ENCODE results near the gene RAD51B. TPM values are rescaled to one million over a fixed set of nuclear protein-coding genes. Genes with fewer than 3 reads are reported as not detected.

Gene RAD51B
- total RNA-seq, 2 experiments from 2014 or later = 27.4 to 31.6 TPM

DNA sequence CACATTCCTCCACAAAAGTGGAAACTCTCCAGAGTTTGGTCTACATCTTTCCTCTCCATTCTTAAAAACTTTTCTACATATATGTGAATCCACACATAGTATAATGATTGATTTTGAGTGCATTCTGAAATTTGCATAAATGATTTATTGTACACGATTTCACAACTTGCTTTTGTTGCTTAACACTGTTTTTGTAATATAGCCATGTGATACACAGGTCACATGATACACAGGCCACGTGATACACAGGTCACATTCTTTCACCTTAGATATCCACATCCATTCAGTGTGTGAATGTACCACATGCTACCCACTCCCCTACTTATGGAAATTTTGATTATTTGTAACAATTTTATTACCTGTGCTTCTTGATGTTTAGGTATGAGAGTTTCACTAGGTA is 654.2 kb downstream of the RAD51B start:
- Mint-ChIP-seq H3K4me3 (no peak overlapping the region), H3K4me1 (peaks cover 18% of the 10 kb centered on the region), H3K36me3 (peaks cover 4% of the 10 kb centered on the region), H3K9me3 (no peaks in the 10 kb centered on the region), H3K27me3 (no peaks in the 10 kb centered on the region), H3K27ac (no peak overlapping the region)
- no peak for DNase-seq

- no peak overlapping the region for H3K4me3 Mint-ChIP-seq
- peaks cover 2% of the 10 kb centered on the region for H3K36me3 Mint-ChIP-seq
- H3K27ac Mint-ChIP-seq = no peak overlapping the region
- H3K27me3 Mint-ChIP-seq = no peaks in the 10 kb centered on the region
- peaks cover 9% of the 10 kb centered on the region for H3K4me1 Mint-ChIP-seq
- DNase-seq = no peak
- no peaks in the 10 kb centered on the region for H3K9me3 Mint-ChIP-seq
These were observed 655.2 kb downstream of the RAD51B start for GRCh38 chr14:68474741-68475140.

DNA sequence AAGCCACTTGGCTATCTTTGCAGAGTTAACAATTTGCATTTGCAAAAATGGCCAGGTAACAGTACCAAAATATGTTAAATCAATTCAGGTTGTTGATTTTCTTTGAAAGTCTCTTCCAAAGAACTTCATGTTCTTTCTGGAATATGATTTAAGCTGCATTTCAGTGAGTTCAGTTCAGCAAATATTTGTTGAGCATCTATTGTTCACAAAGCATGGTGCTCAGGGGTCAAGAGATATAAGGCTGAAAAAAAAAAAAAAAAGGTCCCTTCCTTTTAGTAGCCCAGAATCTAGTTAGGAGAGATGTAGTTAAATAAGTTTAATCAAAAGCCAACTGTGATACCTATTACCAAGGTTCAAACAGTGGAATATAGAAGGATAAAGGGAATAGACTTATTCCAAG is 656.2 kb downstream of the RAD51B start:
- H3K9me3 Mint-ChIP-seq = peaks cover 3% of the 10 kb centered on the region
- H3K4me3 Mint-ChIP-seq = no peak overlapping the region
- H3K36me3 Mint-ChIP-seq = no peaks in the 10 kb centered on the region
- no peak overlapping the region for H3K27ac Mint-ChIP-seq
- H3K4me1 Mint-ChIP-seq = peaks cover 10% of the 10 kb centered on the region
- no peak for DNase-seq
- no peaks in the 10 kb centered on the region for H3K27me3 Mint-ChIP-seq

GRCh38 chr14:68476212-68477109 is 656.9 kb downstream of the RAD51B start:
- no peak overlapping the region for H3K27ac Mint-ChIP-seq
- peaks cover 6% of the 10 kb centered on the region for H3K9me3 Mint-ChIP-seq
- H3K27me3 Mint-ChIP-seq = no peaks in the 10 kb centered on the region
- no peak overlapping the region for H3K4me3 Mint-ChIP-seq
- no peak for DNase-seq
- H3K36me3 Mint-ChIP-seq = no peaks in the 10 kb centered on the region
- peaks cover 15% of the 10 kb centered on the region for H3K4me1 Mint-ChIP-seq

- H3K27ac Mint-ChIP-seq = no peak overlapping the region
- peaks cover 19% of the 10 kb centered on the region for H3K4me1 Mint-ChIP-seq
- H3K4me3 Mint-ChIP-seq = no peak overlapping the region
- H3K9me3 Mint-ChIP-seq = peaks cover 6% of the 10 kb centered on the region
- H3K36me3 Mint-ChIP-seq = no peaks in the 10 kb centered on the region
- DNase-seq = no peak
- H3K27me3 Mint-ChIP-seq = no peaks in the 10 kb centered on the region
These were observed 657.5 kb downstream of the RAD51B start for GRCh38 chr14:68477110-68477455.

DNA sequence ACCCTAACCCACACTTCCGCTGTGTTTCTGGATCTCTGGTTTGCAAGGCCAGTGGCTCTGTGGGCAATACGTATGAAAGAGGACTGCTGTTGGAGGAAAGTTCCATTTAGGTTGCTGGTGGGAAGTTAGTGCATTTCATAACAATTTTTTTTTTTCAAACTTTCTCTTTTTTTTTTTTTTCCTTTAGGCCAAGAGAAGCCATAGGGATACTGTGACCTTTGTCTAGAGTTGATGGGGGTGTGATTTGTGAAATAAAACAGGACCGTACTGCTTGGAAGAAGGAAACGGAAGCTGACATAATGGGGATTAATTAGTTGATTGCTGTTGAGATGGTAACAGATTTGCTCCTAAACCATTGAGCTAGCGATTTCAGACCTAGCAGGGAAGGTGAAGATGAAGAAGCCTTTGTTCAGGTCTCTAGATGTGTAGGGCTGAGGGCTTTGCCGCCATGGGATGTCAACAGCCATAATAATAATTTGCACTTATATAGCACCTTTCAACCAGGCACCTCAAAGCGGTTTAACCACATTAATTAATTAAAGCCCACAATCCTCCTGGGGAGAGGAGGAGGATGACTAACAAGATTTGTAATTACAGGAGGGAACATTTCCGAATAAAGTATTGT is 658.0 kb downstream of the RAD51B start:
- Mint-ChIP-seq H3K36me3 (no peaks in the 10 kb centered on the region), H3K27me3 (no peaks in the 10 kb centered on the region), H3K27ac (no peak overlapping the region), H3K9me3 (peaks cover 6% of the 10 kb centered on the region), H3K4me1 (peaks cover 22% of the 10 kb centered on the region), H3K4me3 (no peak overlapping the region)
- DNase-seq = no peak

DNA sequence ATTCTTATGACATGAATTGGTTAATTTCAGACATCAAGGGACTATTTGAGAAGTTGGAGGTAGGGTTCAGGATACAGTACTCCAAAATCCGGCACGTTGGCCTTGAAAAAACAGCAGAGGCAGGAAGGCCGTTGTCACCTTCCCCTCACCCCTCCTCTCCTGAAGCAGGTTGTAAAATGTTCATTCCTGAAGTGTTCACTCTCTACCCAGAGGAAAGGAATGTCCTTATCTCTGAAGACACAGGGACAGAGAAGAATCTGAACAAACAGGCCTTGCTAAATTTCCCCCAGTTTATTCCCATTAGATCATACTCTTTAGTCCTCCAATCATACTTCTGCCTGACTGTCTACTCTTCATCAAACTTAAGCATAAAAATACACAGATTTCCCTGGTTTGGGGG is 659.7 kb downstream of the RAD51B start:
- H3K4me3 Mint-ChIP-seq = no peak overlapping the region
- no peaks in the 10 kb centered on the region for H3K36me3 Mint-ChIP-seq
- H3K27ac Mint-ChIP-seq = no peak overlapping the region
- no peak for DNase-seq
- peaks cover 39% of the 10 kb centered on the region for H3K4me1 Mint-ChIP-seq
- H3K27me3 Mint-ChIP-seq = no peaks in the 10 kb centered on the region
- H3K9me3 Mint-ChIP-seq = peaks cover 6% of the 10 kb centered on the region

GRCh38 chr14:68482018-68482417 is 662.4 kb downstream of the RAD51B start:
- no peak for DNase-seq
- H3K36me3 Mint-ChIP-seq = peaks cover 5% of the 10 kb centered on the region
- peaks cover 9% of the 10 kb centered on the region for H3K9me3 Mint-ChIP-seq
- no peak overlapping the region for H3K27ac Mint-ChIP-seq
- no peaks in the 10 kb centered on the region for H3K27me3 Mint-ChIP-seq
- peaks cover 49% of the 10 kb centered on the region for H3K4me1 Mint-ChIP-seq
- H3K4me3 Mint-ChIP-seq = no peak overlapping the region

DNA sequence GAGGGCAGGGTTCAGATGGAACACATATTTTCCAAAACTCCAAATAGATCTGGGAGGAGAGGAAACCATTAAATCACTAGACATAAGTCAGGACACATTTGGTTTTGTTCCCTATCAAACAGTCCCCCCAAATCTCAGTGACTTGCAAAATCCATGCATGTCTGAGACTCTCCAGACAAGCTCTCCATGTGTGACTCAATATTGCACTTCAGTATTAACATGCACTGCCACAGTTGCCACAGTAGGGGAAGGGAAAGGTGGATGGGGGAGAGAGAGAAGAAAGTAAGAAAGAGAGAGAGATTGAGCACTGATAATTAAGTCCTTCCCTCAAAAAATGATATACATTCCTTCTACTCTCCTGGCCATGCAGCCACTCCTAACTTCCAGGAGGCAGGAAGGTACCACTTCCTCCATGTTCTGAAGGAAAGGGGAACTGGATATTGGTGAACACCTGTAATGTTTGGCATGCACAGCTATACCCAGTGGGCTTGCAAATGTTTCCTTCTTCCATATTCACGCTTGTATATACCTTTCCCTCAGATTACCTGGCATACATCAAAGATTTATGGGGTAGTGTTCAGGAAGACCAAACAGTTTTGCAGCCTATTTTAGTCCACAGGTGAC is 663.3 kb downstream of the RAD51B start:
- Mint-ChIP-seq H3K4me1 (peaks cover 45% of the 10 kb centered on the region), H3K9me3 (peaks cover 9% of the 10 kb centered on the region), H3K27me3 (no peaks in the 10 kb centered on the region), H3K27ac (no peak overlapping the region), H3K36me3 (peaks cover 5% of the 10 kb centered on the region), H3K4me3 (no peak overlapping the region)
- DNase-seq = no peak

DNA sequence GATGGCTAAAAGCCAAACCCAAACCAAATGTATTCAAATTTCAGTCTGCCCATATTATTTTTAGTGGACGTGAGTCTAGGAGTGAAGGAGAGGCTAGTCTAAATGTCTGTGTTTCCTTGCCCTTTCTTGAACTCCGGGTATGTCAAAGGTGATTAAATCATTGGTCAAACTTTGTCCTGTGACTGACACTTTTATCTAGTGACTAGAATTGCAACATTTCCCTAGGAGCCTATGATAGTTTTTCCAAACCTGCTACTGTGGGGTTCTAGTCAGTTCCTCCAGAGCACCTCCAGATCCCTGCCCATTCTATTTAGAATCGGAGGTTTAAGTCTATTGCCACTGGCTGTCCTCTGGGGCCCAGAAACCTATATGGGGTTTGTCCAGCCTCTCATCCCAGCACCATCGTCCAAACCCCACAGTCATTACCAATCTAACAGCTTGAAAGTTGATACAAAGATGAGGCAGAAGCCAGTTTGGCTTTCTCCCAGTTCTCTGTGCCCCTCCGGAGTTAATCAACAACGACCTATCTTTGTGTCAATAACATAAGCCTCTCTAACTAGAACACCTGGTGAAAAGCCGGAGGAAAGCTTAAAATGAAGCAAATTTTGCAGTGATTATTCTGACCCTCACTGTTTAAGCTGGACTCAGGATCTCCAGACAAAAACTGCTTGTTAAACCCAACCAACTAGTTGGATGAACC is 666.6 kb downstream of the RAD51B start:
- Mint-ChIP-seq H3K4me3 (no peak overlapping the region), H3K27ac (no peak overlapping the region), H3K27me3 (no peaks in the 10 kb centered on the region), H3K4me1 (peaks cover 40% of the 10 kb centered on the region), H3K9me3 (peaks cover 3% of the 10 kb centered on the region), H3K36me3 (peaks cover 5% of the 10 kb centered on the region)
- DNase-seq = no peak

- Mint-ChIP-seq H3K36me3 (peaks cover 5% of the 10 kb centered on the region), H3K4me3 (no peak overlapping the region), H3K9me3 (peaks cover 3% of the 10 kb centered on the region), H3K27ac (no peak overlapping the region), H3K4me1 (peaks cover 36% of the 10 kb centered on the region), H3K27me3 (no peaks in the 10 kb centered on the region)
- DNase-seq = no peak
These were observed 667.2 kb downstream of the RAD51B start for GRCh38 chr14:68486809-68487208.

- Mint-ChIP-seq H3K36me3 (peaks cover 5% of the 10 kb centered on the region), H3K27me3 (no peaks in the 10 kb centered on the region), H3K27ac (no peak overlapping the region), H3K4me1 (peaks cover 26% of the 10 kb centered on the region), H3K4me3 (no peak overlapping the region), H3K9me3 (peaks cover 3% of the 10 kb centered on the region)
- DNase-seq = no peak
These were observed 668.4 kb downstream of the RAD51B start for GRCh38 chr14:68487805-68488590.

DNA sequence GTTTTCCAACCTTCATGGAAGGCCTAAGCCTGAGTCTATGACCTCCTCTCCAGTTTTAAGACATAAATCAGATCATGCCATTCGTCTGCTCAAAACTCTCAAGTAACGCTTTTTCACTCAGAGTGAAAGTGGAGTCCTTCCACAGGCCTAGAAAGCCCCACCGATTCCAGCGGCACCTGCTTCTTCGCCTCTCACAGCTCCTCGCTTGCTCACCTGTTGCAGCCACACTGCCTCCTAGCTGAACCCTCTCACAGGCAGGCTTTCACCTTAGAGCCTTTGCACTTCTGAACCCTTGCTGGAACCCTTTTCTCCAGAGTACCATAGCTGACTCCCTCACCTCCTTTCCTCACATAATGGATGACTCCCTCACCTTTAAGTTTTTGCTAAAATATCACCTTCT is 672.2 kb downstream of the RAD51B start:
- no peak overlapping the region for H3K27ac Mint-ChIP-seq
- no peaks in the 10 kb centered on the region for H3K36me3 Mint-ChIP-seq
- no peaks in the 10 kb centered on the region for H3K9me3 Mint-ChIP-seq
- no peaks in the 10 kb centered on the region for H3K27me3 Mint-ChIP-seq
- no peak overlapping the region for H3K4me3 Mint-ChIP-seq
- DNase-seq = no peak
- peaks cover 26% of the 10 kb centered on the region for H3K4me1 Mint-ChIP-seq

GRCh38 chr14:68492381-68493151 is 673.0 kb downstream of the RAD51B start:
- Mint-ChIP-seq H3K4me3 (no peak overlapping the region), H3K9me3 (no peaks in the 10 kb centered on the region), H3K27me3 (no peaks in the 10 kb centered on the region), H3K4me1 (peaks cover 26% of the 10 kb centered on the region), H3K27ac (no peak overlapping the region), H3K36me3 (no peaks in the 10 kb centered on the region)
- DNase-seq = no peak
